ENCODE data around the gene SPIRE1.

DNA sequence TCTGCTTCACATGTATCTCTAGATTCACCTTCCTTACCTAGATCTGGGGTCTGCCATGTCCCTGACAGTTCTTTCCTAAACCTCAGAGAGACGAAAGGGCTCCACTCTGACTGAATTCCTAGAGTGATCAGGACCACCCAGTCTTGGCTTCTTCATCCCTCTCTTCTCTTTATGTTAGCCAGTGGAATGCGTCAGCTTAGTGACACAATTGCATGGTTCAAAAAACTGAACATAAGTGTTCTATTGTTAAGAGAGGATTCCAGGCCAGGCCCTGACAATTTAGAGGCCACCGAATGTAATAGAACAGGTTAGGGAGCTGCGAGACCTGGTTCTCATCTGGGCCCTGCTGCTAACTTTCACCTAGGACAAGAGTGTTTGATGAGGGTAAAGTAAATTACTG, 240.2 kb downstream of the SPIRE1 start:
- no peak for TF ChIP-seq POLR2A (IDR thresholded peaks at IDR 0.05; ENCODE audit: low read length)
- TF ChIP-seq GATA1 (IDR thresholded peaks at IDR 0.05; ENCODE audit: low read depth, low read length) = no peak

Measured in erythroblast (primary cell).